Fibroblast of skin of left biceps (primary cell): ENCODE data around the gene DLL3.
"Not testable (repeated sequence)": the region's sequence is repeated elsewhere in the genome, so short reads cannot be mapped to it uniquely, and the experiment has no call there.

Experiments
- DNase-seq, 2 experiments: peaks; one replicate each; pipeline ENCODE4 v3.0.0-alpha.2; 2013; ENCODE audit warnings: low read depth in 2 of 2

Gene DLL3

GRCh38 chr19:39498798-39499642 is at the start of gene DLL3:
DLL3 (plus strand) TSS chr19:39498947; CDS start chr19:39498975, 28 bp downstream.
- DNase-seq = no peak

GRCh38 chr19:39449116-39449797 is 49.5 kb upstream of the DLL3 start:
- DNase-seq = no peak

GRCh38 chr19:39451257-39451656 is 47.5 kb upstream of the DLL3 start:
- not testable (repeated sequence) for DNase-seq

- DNase-seq = no peak
These were observed 35.3 kb upstream of the DLL3 start for GRCh38 chr19:39463403-39463802.

GRCh38 chr19:39465956-39466747 is 32.6 kb upstream of the DLL3 start:
- DNase-seq = no peak

- DNase-seq = no peak
These were observed 30.8 kb upstream of the DLL3 start for GRCh38 chr19:39467941-39468340.

GRCh38 chr19:39469036-39469435 is 29.7 kb upstream of the DLL3 start:
- no peak for DNase-seq

- DNase-seq = no peak
These were observed 29.2 kb upstream of the DLL3 start for GRCh38 chr19:39469567-39469966.

GRCh38 chr19:39470724-39471339 is 27.9 kb upstream of the DLL3 start:
- no peak for DNase-seq

GRCh38 chr19:39471756-39472536 is 26.8 kb upstream of the DLL3 start:
- no peak for DNase-seq

GRCh38 chr19:39472746-39473442 is 25.9 kb upstream of the DLL3 start:
- DNase-seq = no peak

GRCh38 chr19:39473443-39473960 is 25.2 kb upstream of the DLL3 start:
- no peak for DNase-seq

GRCh38 chr19:39474139-39474620 is 24.6 kb upstream of the DLL3 start:
- no peak for DNase-seq

- no peak for DNase-seq
These were observed 23.0 kb upstream of the DLL3 start for GRCh38 chr19:39475748-39476147.

- DNase-seq = not testable (repeated sequence)
These were observed 19.4 kb upstream of the DLL3 start for GRCh38 chr19:39479319-39479801.

GRCh38 chr19:39479916-39480315 is 18.8 kb upstream of the DLL3 start:
- no peak for DNase-seq

GRCh38 chr19:39480337-39481228 is 18.2 kb upstream of the DLL3 start, which contains the start of gene TIMM50:
TIMM50 (plus strand) TSS chr19:39480838; CDS start chr19:39480854, 16 bp downstream.
- DNase-seq = peak; percentile 70 to 78

- DNase-seq = no peak
These were observed 17.6 kb upstream of the DLL3 start for GRCh38 chr19:39481229-39481545.

GRCh38 chr19:39481676-39482075 is 17.1 kb upstream of the DLL3 start:
- DNase-seq = no peak
